Common myeloid progenitor, CD34-positive (primary cell): ENCODE results near the gene MCOLN3. TPM values are rescaled to one million over a fixed set of nuclear protein-coding genes. Genes with fewer than 3 reads are reported as not detected.

Experiments
- CTCF ChIA-PET: fragments of 350-600 bp; sonication (Branson Sonifier 250); formaldehyde crosslinking; loops from one replicate; lab custom pipeline; 2021; ENCODE audit warnings: antibody characterized with exemption; lab: Charles Lee
- POLR2A ChIA-PET: fragments of 350-600 bp; sonication (Branson Sonifier 250); formaldehyde crosslinking; loops from one replicate; lab custom pipeline; 2021; ENCODE audit warnings: antibody characterized with exemption; lab: Charles Lee
- DNase-seq, 3 donors: peaks; one replicate each; pipeline versions ENCODE4 v3.0.0 to v3.0.0-alpha.2; 2013
- H3K27ac ChIP-seq, 2 experiments: 1 replicate in 1 of 2; 2 replicates in 1 of 2; pipeline ENCODE4 v1.7.0; 2013; ENCODE audit warnings: inconsistent platforms in 2 of 2, low read length in 2 of 2, mild to moderate bottlenecking in 2 of 2, low read depth in 1 of 2, moderate library complexity in 1 of 2; ENCODE audit not compliant: severe bottlenecking in 2 of 2, insufficient read depth in 1 of 2, poor library complexity in 1 of 2
- H3K27me3 ChIP-seq, 5 experiments: replicated peaks in 2 of 5; 1 replicate in 3 of 5; 2 replicates in 2 of 5; pipeline versions ENCODE4 v1.6.1 to v1.7.0; 2013; ENCODE audit warnings: low read length in 4 of 5, mild to moderate bottlenecking in 2 of 5, moderate library complexity in 2 of 5, inconsistent platforms in 1 of 5; ENCODE audit not compliant: insufficient read depth in 5 of 5, control insufficient read depth in 4 of 5
- H3K36me3 ChIP-seq, 4 experiments: 1 replicate in 2 of 4; 2 replicates in 2 of 4; pipeline versions ENCODE4 v1.6.1 to v1.7.0; 2013; ENCODE audit warnings: low read length in 3 of 4, control low read depth in 1 of 4, mild to moderate bottlenecking in 1 of 4; ENCODE audit not compliant: control insufficient read depth in 4 of 4, insufficient read depth in 4 of 4
- H3K4me1 ChIP-seq, 4 experiments: 1 replicate in 3 of 4; 2 replicates in 1 of 4; pipeline versions ENCODE4 v1.6.1 to v1.7.1; 2013; ENCODE audit warnings: low read length in 3 of 4, mild to moderate bottlenecking in 3 of 4, control low read depth in 1 of 4, inconsistent platforms in 1 of 4, moderate library complexity in 1 of 4; ENCODE audit not compliant: control insufficient read depth in 4 of 4, insufficient read depth in 4 of 4; ENCODE audit errors: control extremely low read depth in 1 of 4
- H3K4me3 ChIP-seq, 7 experiments: 1 replicate in 4 of 7; 2 replicates in 3 of 7; pipeline versions ENCODE4 v1.5.1 to v1.7.0; 2013; ENCODE audit warnings: mild to moderate bottlenecking in 7 of 7, low read length in 6 of 7, moderate library complexity in 6 of 7, inconsistent platforms in 2 of 7, low read depth in 2 of 7, control low read depth in 1 of 7; ENCODE audit not compliant: insufficient read depth in 4 of 7, control insufficient read depth in 1 of 7; ENCODE audit errors: extremely low read depth in 1 of 7
- H3K9me3 ChIP-seq, 5 experiments: 1 replicate in 4 of 5; 2 replicates in 1 of 5; pipeline versions ENCODE4 v1.6.1 to v1.7.1; 2013; ENCODE audit warnings: low read length in 4 of 5, mild to moderate bottlenecking in 2 of 5, inconsistent platforms in 1 of 5, low read depth in 1 of 5, moderate library complexity in 1 of 5; ENCODE audit not compliant: control insufficient read depth in 4 of 5, insufficient read depth in 2 of 5; ENCODE audit errors: control extremely low read depth in 1 of 5
- WGBS: methylation state at CpG from one replicate; pipeline ENCODE4 v1.1.5; 2013; ENCODE audit not compliant: insufficient coverage; 5-methylcytosine and 5-hydroxymethylcytosine counted together
- polyA plus RNA-seq: library from polyadenylated mRNA; unstranded; fragments of 120-200 nt; gene quantifications from one replicate; pipeline ENCODE4 v1.2.1, GENCODE V29; 2013

MCOLN3 gene
- polyA plus RNA-seq, result 0.58 TPM

DNA sequence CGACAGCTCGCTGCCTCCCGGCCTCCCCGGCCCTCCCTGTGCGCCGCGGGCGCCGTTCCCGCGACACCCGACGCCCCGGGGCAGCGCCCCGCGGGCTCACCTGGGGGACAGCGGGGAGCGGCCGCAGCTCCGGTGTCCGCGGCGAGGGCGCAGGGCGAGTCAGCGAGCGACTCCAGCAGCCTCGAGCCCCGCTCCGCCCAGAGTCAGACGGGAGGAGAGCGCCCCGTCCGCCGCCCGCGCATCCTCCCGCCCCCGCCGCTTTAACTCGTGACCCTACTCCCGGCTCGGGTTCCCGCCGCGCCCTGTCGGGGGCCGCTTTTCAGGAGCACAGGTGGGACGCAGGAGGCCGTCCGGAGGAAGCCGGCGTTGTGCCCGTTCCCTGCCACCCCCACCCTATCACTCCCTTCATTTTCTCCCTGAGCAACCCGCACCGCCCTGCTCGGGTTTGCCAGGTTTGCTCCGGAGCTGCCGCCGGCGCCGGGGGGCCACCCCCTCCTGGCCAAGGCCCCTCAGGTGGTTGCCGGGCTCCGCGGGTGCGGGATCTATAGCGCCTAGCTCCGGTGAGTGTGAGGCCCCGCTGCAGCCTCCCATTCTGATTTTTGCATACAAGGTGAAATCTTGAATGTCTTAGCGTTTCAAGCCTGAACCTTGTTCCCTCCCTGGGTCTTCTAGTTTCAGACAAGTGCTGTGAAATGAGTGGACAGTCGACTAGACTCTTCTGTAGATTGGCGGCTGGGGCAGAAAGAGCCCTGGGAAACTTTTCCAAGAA is at the start of gene MCOLN3:
Gene MCOLN3, minus strand, starts transcription at position 205 of the 769 bp plus-strand sequence. CDS start 3,140 bp downstream, outside the sequence.
- peak in 2 of 3 donors; percentile 38 to 57 for DNase-seq
- Histone ChIP-seq H3K27me3 (peaks cover 7 to 72% (median 33%) of the 10 kb centered on the region in 5 experiments), H3K27ac (no peak within 1 kb of the TSS), H3K9me3 (no peaks in the 10 kb centered on the region), H3K4me3 (peak within 1 kb of the TSS; percentile 19 to 68 (median 60)), H3K36me3 (no peaks in the 10 kb centered on the region), H3K4me1 (peaks cover 0 to 15% (median 12%) of the 10 kb centered on the region in 4 experiments)
- WGBS, result 0% methylated on average over 56 of the region's 73 CpGs
- CTCF ChIA-PET, result interaction anchor here (1.9 kb wide), 1 partner anchor 104 kb away, joined by 8 read pairs; no protein-coding TSS in a partner anchor
- POLR2A ChIA-PET, result no interaction called here

DNA sequence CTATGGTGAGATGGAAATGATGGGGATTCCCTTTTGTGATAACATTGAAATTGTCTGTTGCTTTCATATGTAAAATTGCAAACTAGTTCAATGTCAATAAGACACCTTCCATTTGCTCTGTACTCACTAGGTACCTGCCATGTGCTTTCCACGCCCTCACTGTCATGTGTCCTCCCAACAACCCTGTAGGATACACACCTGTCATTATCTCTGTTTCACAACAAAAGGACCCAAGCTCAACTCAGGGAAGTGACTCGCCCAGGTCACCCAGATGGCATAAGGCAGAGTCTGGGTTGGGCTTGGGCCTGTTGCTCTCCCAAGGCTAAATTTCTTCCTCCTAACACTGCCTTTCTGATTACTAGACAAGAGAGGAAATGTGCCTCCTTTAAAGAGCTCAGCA is 45.3 kb upstream of the MCOLN3 start:
- H3K36me3 ChIP-seq, result no peaks in the 10 kb centered on the region
- WGBS, result 100% methylated on average over 1 of the region's 2 CpGs
- peaks cover 13 to 38% (median 22%) of the 10 kb centered on the region in 4 experiments for H3K4me1 ChIP-seq
- no peak for DNase-seq
- CTCF ChIA-PET, result interaction anchor here (3.3 kb wide), 1 partner anchor 16 kb away, joined by 15 read pairs; no protein-coding TSS in a partner anchor
- H3K27me3 ChIP-seq, result no peaks in the 10 kb centered on the region
- H3K27ac ChIP-seq, result no peak overlapping the region
- H3K9me3 ChIP-seq, result no peaks in the 10 kb centered on the region
- POLR2A ChIA-PET, result no interaction called here
- no peak overlapping the region for H3K4me3 ChIP-seq

- no peaks in the 10 kb centered on the region for H3K9me3 ChIP-seq
- H3K27me3 ChIP-seq, result no peaks in the 10 kb centered on the region
- ChIA-PET CTCF (interaction anchor here (1.1 kb wide), 1 partner anchor 23 kb away, joined by 3 read pairs; no protein-coding TSS in a partner anchor), POLR2A (no interaction called here)
- whole genome bisulfite sequencing, result 0% methylated on average over 8 of the region's 11 CpGs
- H3K4me3 ChIP-seq, result peak overlapping the region in 6 of 7 experiments; percentile 4 to 69 (median 32)
- peak; percentile 43 to 68 (median 57) for DNase-seq
- no peaks in the 10 kb centered on the region for H3K36me3 ChIP-seq
- peak overlapping the region; percentile 6 to 65 for H3K27ac ChIP-seq
- peaks cover 13 to 38% (median 22%) of the 10 kb centered on the region in 4 experiments for H3K4me1 ChIP-seq
Measured at GRCh38 chr1:85091671-85092280, 43.5 kb upstream of the MCOLN3 start.

- DNase-seq, result peak in 2 of 3 donors; percentile 48 to 56
- no CpG with 5 or more reads among the region's 1 CpG for WGBS
- H3K9me3 ChIP-seq, result no peaks in the 10 kb centered on the region
- ChIA-PET POLR2A (no interaction called here), CTCF (no interaction called here)
- no peaks in the 10 kb centered on the region for H3K36me3 ChIP-seq
- H3K4me3 ChIP-seq, result no peak overlapping the region
- H3K27ac ChIP-seq, result no peak overlapping the region
- H3K27me3 ChIP-seq, result no peaks in the 10 kb centered on the region
- peaks cover 13 to 38% (median 22%) of the 10 kb centered on the region in 4 experiments for H3K4me1 ChIP-seq
Measured at GRCh38 chr1:85090225-85090624, 41.9 kb upstream of the MCOLN3 start.

GRCh38 chr1:85089203-85089602 is 40.9 kb upstream of the MCOLN3 start:
- Histone ChIP-seq H3K27me3 (no peaks in the 10 kb centered on the region), H3K27ac (no peak overlapping the region), H3K36me3 (no peaks in the 10 kb centered on the region), H3K4me3 (no peak overlapping the region), H3K9me3 (no peaks in the 10 kb centered on the region), H3K4me1 (peaks cover 13 to 38% (median 22%) of the 10 kb centered on the region in 4 experiments)
- CTCF ChIA-PET, result no interaction called here
- DNase-seq, result no peak
- POLR2A ChIA-PET, result no interaction called here

GRCh38 chr1:85088408-85088784 is 40.1 kb upstream of the MCOLN3 start:
- Histone ChIP-seq H3K9me3 (no peaks in the 10 kb centered on the region), H3K36me3 (no peaks in the 10 kb centered on the region), H3K27ac (no peak overlapping the region), H3K4me3 (no peak overlapping the region), H3K27me3 (no peaks in the 10 kb centered on the region), H3K4me1 (peaks cover 13 to 32% (median 22%) of the 10 kb centered on the region in 4 experiments)
- peak in 1 of 3 donors; percentile 8 for DNase-seq
- CTCF ChIA-PET, result interaction anchor here (1.5 kb wide), 1 partner anchor 129 kb away, joined by 3 read pairs; no protein-coding TSS in a partner anchor
- POLR2A ChIA-PET, result no interaction called here
- WGBS, result no CpG with 5 or more reads among the region's 2 CpGs
